GM18508 (cell line): ENCODE results near the gene DIPK1B.
"Not testable (repeated sequence)": the region's sequence is repeated elsewhere in the genome, so short reads cannot be mapped to it uniquely, and the experiment has no call there.

Experiments used
- ATAC-seq: cut with Tn5 transposase; IDR thresholded peaks from one replicate; pipeline ENCODE4 v1.9.1; 2021; ENCODE audit warnings: moderate number of reproducible peaks; ENCODE audit not compliant: insufficient read depth, unreplicated experiment

The DIPK1B gene

GRCh38 chr9:136762221-136762691, 49.9 kb downstream of the DIPK1B start:
- no peak for ATAC-seq

GRCh38 chr9:136762915-136763648, 50.7 kb downstream of the DIPK1B start:
- no peak for ATAC-seq

- no peak for ATAC-seq
Measured at GRCh38 chr9:136763649-136764035, 51.3 kb downstream of the DIPK1B start.

- no peak for ATAC-seq
Measured at GRCh38 chr9:136764301-136764891, 52.0 kb downstream of the DIPK1B start, which contains the start of gene LCN15. LCN15 (minus strand) TSS chr9:136764518; CDS start chr9:136764488, 30 bp downstream.

- no peak for ATAC-seq
Measured at GRCh38 chr9:136765041-136765440, 52.7 kb downstream of the DIPK1B start.

- ATAC-seq = not testable (repeated sequence)
Measured at GRCh38 chr9:136765745-136766409, 53.5 kb downstream of the DIPK1B start.

GRCh38 chr9:136766410-136767120, 54.2 kb downstream of the DIPK1B start:
- not testable (repeated sequence) for ATAC-seq

GRCh38 chr9:136769710-136770191, 57.4 kb downstream of the DIPK1B start:
- ATAC-seq = no peak

- ATAC-seq = no peak
Measured at GRCh38 chr9:136771907-136772415, 59.6 kb downstream of the DIPK1B start.

GRCh38 chr9:136773386-136774044, 61.1 kb downstream of the DIPK1B start:
- no peak for ATAC-seq
